HepG2 (cell line): ENCODE data around the gene DNMT3L. TPM values are rescaled to one million over a fixed set of nuclear protein-coding genes. Genes with fewer than 3 reads are reported as not detected.

Experiments used
- ATAC-seq: fragments of 200-7000 bp; cut with Tn5 transposase; 3 replicates; pipeline ENCODE4 v1.9.1; 2020; ENCODE audit warnings: mild to moderate bottlenecking, moderate library complexity
- BruUV-seq: library from RNA; stranded (reverse); fragments of 400-500 nt; replicated peaks from 2 replicates; lab custom pipeline; 2021; lab: Mats Ljungman, UMichigan
- CTCF ChIA-PET: fragments of 300-600 bp; formaldehyde crosslinking; extraction: SDS; loops from one replicate; lab custom pipeline; 2021; ENCODE audit warnings: low total read pairs, inconsistent platforms, low intra/inter-chr PET ratio; lab: Yijun Ruan, JAX
- POLR2A ChIA-PET: fragments of 350-600 bp; sonication (Branson Sonifier 250); formaldehyde crosslinking; loops from one replicate; lab custom pipeline; 2020; ENCODE audit warnings: antibody characterized with exemption, inconsistent platforms; lab: Yijun Ruan, JAX
- DNase-seq: peaks from one replicate; pipeline ENCODE4 v3.0.0-alpha.2; 2015; ENCODE audit warnings: low spot score
- FAIRE-seq: peaks from 3 replicates; lab custom pipeline; 2011; peaks lifted over from hg19 to GRCh38; lab: Jason Lieb, UNC
- H2AFZ ChIP-seq: one replicate; pipeline ENCODE4 v1.6.1; 2011; ENCODE audit warnings: low read length, inconsistent platforms
- H3K27ac ChIP-seq: fragments of 300-600 bp; 3 replicates; pipeline ENCODE4 v1.8.0; 2011; ENCODE audit warnings: mixed run types, mild to moderate bottlenecking, mixed read lengths, low read length, inconsistent platforms; ENCODE audit not compliant: insufficient read depth; ENCODE audit errors: extremely low read length
- H3K27me3 ChIP-seq, 2 experiments: fragments of 200-600 bp in 1 of 2; 2 replicates in 1 of 2; 3 replicates in 1 of 2; pipeline versions ENCODE4 v1.6.0 to v1.8.0; 2011; ENCODE audit warnings: low read length in 2 of 2, mild to moderate bottlenecking in 2 of 2, moderate library complexity in 2 of 2, inconsistent platforms in 1 of 2; ENCODE audit not compliant: insufficient read depth in 2 of 2, control insufficient read depth in 1 of 2
- H3K36me3 ChIP-seq, 2 experiments: fragments of 200-600 bp in 1 of 2; replicated peaks in 1 of 2; 2 replicates in 1 of 2; 3 replicates in 1 of 2; pipeline versions ENCODE4 v1.5.1 to v1.8.0; 2011; ENCODE audit warnings: low read length in 2 of 2, inconsistent platforms in 1 of 2; ENCODE audit not compliant: insufficient read depth in 2 of 2, control insufficient read depth in 1 of 2
- H3K4me1 ChIP-seq: 2 replicates; pipeline ENCODE4 v1.5.1; 2012; ENCODE audit warnings: low read length, inconsistent platforms; ENCODE audit not compliant: insufficient read depth
- H3K4me2 ChIP-seq: 2 replicates; pipeline ENCODE4 v1.6.0; 2011; ENCODE audit warnings: low read depth, low read length, inconsistent platforms
- H3K4me3 ChIP-seq, 3 experiments: fragments of 200-600 bp in 1 of 3; sonication (generic), shearing (Covaris generic) in 1 of 3; replicated peaks in 1 of 3; 2 replicates each; pipeline ENCODE4 v1.5.1; 2011 to 2016; ENCODE audit warnings: low read length in 3 of 3, inconsistent platforms in 2 of 3, low read depth in 2 of 3, mild to moderate bottlenecking in 2 of 3, control low read depth in 1 of 3, mixed read lengths in 1 of 3; ENCODE audit not compliant: insufficient read depth in 1 of 3
- H3K79me2 ChIP-seq: one replicate; pipeline ENCODE4 v1.6.1; 2011; ENCODE audit warnings: low read length, inconsistent platforms; ENCODE audit not compliant: insufficient read depth
- H3K9ac ChIP-seq: 2 replicates; pipeline ENCODE4 v1.6.0; 2011; ENCODE audit warnings: mild to moderate bottlenecking, low read depth, low read length, inconsistent platforms; ENCODE audit not compliant: insufficient read depth
- H3K9me3 ChIP-seq: 2 replicates; pipeline ENCODE4 v1.5.1; 2012; ENCODE audit warnings: mild to moderate bottlenecking, low read length
- H4K20me1 ChIP-seq: 2 replicates; pipeline ENCODE4 v1.6.0; 2011; ENCODE audit warnings: inconsistent platforms, mild to moderate bottlenecking, low read length, moderate library complexity; ENCODE audit not compliant: insufficient read depth
- ZFP36L1 ChIP-seq: sonication (generic); formaldehyde crosslinking; IDR thresholded peaks from 2 replicates; pipeline ENCODE4 v1.8.0; 2022; ENCODE audit warnings: mild to moderate bottlenecking, missing genetic modification reagents, moderate library complexity
- ZFX ChIP-seq: sonication (generic); formaldehyde crosslinking; IDR thresholded peaks from 2 replicates; pipeline ENCODE4 v1.4.0; 2020; ENCODE audit warnings: mild to moderate bottlenecking, low read depth, missing genetic modification reagents, moderate library complexity
- ZNF468 ChIP-seq: sonication (generic); formaldehyde crosslinking; IDR thresholded peaks from 2 replicates; pipeline ENCODE4 v1.8.0; 2022; ENCODE audit warnings: mild to moderate bottlenecking, moderate library complexity, missing genetic modification reagents
- WGBS: methylation state at CpG from one replicate; pipeline ENCODE4 v1.1.6; 2017; ENCODE audit warnings: low lambda C conversion rate; 5-methylcytosine and 5-hydroxymethylcytosine counted together
- in situ Hi-C: cut with HindIII; loops from 2 replicates; pipeline ENCODE4 v1.10.0; 2017; ENCODE audit warnings: low pct_unique_long_range_greater_than_20kb; ENCODE audit not compliant: extremely low pct_ligation_motif_present
- intact Hi-C: fragments of 100-400 bp; cut with micrococcal nuclease; formaldehyde crosslinking; loops from one replicate; pipeline ENCODE4 v1.10.0; 2022; ENCODE audit not compliant: unreplicated experiment
- polyA plus RNA-seq, 8 experiments: library from polyadenylated mRNA; depleted of rRNA in 3 of 8; stranded (reverse) in 7 of 8; unstranded in 1 of 8; fragments of >200 nt; fragmentation: Illumina TruSeq in 4 of 8; extraction: Trizol in 4 of 8; gene quantifications; 2 replicates each; pipeline versions ENCODE4 v1.2.1 to v1.2.3, GENCODE V29; 2011 to 2016; ENCODE audit warnings: low read depth in 4 of 8, missing spikeins in 1 of 8, mixed read lengths in 1 of 8; ENCODE audit not compliant: insufficient read depth in 1 of 8
- total RNA-seq, 5 experiments: library from RNA; depleted of rRNA; stranded (reverse); fragments of >200 nt; fragmentation: Illumina TruSeq; extraction: Trizol; gene quantifications; 2 replicates each; pipeline ENCODE4 v1.2.3, GENCODE V29; 2016; ENCODE audit warnings: low read depth in 1 of 5
- TF ChIP-seq, protein P1 (sequence below): sonication (generic); formaldehyde crosslinking; IDR thresholded peaks from 2 replicates; pipeline ENCODE4 v1.5.1; 2020; ENCODE audit warnings: mild to moderate bottlenecking, missing genetic modification reagents, moderate library complexity

Gene DNMT3L
- total and polyA plus RNA-seq, 2 of the 13 experiments (the other 11 are each of a cell fraction or from before 2014, with no cell fraction given), result 0.75 to 1.7 TPM

DNA sequence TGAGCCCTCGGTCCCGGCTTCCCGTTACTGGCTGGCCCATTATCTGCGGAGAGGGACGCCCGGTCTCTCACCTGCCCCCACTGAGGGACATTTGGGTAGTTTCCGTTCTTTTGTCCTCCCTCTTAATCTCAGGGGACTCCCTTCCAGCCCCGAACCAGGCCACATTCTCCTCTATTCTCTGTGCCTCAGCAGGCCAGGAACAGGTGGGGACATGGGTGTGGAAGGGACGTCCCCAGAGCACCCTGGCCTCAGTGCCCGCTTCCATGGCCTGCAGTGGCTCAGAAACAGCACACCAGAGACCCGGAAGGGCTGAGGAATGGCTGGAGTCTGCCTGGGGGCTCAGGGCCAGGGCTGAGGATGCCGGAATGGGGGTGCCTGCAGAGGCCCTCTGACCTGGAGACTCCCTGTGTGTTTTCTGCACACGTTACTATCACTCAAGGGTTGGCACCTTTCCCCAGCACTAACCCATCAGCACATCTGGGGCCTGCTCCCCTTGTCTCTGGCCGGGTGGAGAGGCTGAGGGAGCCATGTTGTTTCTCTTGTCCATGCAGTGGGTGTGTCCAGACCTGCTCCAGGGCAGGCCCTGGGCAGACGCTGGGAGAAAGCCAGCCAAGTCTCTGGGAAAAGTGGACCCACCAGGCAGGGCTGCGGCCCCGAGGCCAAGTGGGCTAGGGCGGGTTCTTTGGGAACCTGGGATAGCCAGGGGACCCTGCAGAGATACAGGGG is 10.0 kb upstream of the DNMT3L start:
- POLR2A ChIA-PET, result no interaction called here
- FAIRE-seq, result no peak
- H3K9ac ChIP-seq, result no peak overlapping the region
- H3K9me3 ChIP-seq, result no peaks in the 10 kb centered on the region
- intact Hi-C loops, result no loop called here
- H3K4me3 ChIP-seq, result no peak overlapping the region; a peak in 1 of 6 replicates
- 61% methylated on average over 13 of the region's 18 CpGs for WGBS
- H4K20me1 ChIP-seq, result no peaks in the 10 kb centered on the region
- BruUV-seq, result no TSS peak
- peak overlapping the region; percentile 29 for H2AFZ ChIP-seq
- no peaks in the 10 kb centered on the region for H3K27me3 ChIP-seq
- H3K27ac ChIP-seq, result no peak overlapping the region
- H3K36me3 ChIP-seq, result no peaks in the 10 kb centered on the region
- no peak for DNase-seq
- ATAC-seq, result peak; percentile 45
- H3K79me2 ChIP-seq, result no peaks in the 10 kb centered on the region
- TF ChIP-seq, protein P1, sequence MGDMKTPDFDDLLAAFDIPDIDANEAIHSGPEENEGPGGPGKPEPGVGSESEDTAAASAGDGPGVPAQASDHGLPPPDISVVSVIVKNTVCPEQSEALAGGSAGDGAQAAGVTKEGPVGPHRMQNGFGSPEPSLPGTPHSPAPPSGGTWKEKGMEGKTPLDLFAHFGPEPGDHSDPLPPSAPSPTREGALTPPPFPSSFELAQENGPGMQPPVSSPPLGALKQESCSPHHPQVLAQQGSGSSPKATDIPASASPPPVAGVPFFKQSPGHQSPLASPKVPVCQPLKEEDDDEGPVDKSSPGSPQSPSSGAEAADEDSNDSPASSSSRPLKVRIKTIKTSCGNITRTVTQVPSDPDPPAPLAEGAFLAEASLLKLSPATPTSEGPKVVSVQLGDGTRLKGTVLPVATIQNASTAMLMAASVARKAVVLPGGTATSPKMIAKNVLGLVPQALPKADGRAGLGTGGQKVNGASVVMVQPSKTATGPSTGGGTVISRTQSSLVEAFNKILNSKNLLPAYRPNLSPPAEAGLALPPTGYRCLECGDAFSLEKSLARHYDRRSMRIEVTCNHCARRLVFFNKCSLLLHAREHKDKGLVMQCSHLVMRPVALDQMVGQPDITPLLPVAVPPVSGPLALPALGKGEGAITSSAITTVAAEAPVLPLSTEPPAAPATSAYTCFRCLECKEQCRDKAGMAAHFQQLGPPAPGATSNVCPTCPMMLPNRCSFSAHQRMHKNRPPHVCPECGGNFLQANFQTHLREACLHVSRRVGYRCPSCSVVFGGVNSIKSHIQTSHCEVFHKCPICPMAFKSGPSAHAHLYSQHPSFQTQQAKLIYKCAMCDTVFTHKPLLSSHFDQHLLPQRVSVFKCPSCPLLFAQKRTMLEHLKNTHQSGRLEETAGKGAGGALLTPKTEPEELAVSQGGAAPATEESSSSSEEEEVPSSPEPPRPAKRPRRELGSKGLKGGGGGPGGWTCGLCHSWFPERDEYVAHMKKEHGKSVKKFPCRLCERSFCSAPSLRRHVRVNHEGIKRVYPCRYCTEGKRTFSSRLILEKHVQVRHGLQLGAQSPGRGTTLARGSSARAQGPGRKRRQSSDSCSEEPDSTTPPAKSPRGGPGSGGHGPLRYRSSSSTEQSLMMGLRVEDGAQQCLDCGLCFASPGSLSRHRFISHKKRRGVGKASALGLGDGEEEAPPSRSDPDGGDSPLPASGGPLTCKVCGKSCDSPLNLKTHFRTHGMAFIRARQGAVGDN (CRISPR knock-in tag), result 0 out of 2 replicates have a peak, but pooled peaks have one; percentile 16
- TF ChIP-seq ZFP36L1 (CRISPR knock-in tag) (no peak), ZFX (peak; percentile 24; the same call in 1 of the 2 replicates), ZNF468 (CRISPR knock-in tag) (no peak)
- TF ChIP-seq, all 625 proteins: peak for 2
- Histone ChIP-seq H3K4me2 (no peak overlapping the region; the same call in 1 of the 2 replicates), H3K4me1 (peaks cover 12% of the 10 kb centered on the region)
- in situ Hi-C loops, result no loop called here
- CTCF ChIA-PET, result no interaction called here
